Measurements from ENCODE around the gene PRR35.

PRR35 gene

DNA sequence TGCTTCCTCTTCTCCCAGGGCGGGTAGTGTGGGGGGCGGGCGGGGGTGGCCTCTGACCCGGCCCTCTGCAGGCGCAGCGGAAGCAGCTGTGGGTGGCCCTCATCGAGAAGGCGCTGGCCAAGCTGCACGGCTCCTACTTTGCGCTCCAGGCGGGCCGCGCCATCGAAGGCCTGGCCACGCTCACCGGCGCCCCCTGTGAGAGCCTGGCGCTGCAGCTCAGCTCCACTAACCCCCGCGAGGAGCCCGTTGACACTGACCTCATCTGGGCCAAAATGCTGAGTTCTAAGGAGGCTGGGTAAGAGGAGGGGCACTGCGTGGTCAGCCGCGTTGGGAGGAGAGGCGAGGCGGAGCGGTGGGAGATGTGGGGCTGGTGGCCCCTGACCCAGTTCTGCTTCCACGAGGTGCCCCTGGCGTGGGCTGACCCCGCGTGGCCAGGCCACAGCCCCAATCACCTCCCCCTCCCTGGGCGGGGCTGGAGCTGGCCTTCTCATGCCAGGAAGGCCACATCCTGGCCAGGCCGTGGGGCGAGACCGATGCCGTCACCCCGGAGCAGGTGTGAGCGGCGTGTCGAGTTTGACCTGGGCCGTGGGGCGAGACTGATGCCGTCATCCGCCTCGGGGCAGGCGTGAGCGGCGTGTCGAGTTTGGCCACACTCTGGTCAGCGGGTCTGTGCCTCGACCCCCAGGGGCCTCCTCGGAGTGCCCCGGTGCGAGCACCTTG, 10.5 kb upstream of the PRR35 start:
- DNase-seq (ENCODE audit: low read depth): no peak

DNA sequence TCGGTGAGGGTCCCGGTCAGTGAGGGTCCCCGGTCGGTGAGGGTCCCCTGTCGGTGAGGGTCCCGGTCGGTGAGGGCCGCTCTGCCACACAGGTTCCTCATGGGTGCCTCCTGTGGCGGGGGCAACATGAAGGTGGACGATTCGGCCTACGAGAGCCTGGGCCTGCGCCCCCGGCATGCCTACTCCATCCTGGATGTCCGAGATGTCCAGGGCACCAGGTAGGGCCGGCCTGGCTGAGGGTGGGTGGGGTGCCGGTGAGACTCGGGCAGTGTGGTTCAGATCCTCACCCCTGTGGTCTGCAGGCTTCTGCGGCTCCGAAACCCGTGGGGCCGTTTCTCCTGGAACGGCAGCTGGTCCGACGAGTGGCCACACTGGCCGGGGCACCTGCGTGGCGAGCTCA, 9.0 kb upstream of the PRR35 start:
- no peak for DNase-seq (ENCODE audit: low read depth)

DNA sequence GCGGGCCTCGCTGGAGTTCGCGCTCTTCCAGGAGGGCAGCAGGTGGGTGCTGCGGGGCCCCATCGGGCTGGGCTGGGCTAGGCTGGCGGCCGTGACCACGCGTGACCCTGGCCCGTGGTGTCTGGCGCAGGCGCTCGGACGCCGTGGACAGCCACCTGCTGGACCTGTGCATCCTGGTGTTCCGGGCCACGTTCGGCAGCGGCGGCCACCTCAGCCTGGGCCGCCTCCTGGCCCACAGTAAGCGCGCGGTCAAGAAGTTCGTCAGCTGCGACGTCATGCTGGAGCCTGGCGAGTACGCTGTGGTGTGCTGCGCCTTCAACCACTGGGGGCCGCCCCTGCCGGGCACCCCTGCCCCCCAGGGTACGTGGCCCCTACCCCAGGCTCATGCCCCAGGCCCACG, 8.0 kb upstream of the PRR35 start:
- no peak for DNase-seq (ENCODE audit: low read depth)

DNA sequence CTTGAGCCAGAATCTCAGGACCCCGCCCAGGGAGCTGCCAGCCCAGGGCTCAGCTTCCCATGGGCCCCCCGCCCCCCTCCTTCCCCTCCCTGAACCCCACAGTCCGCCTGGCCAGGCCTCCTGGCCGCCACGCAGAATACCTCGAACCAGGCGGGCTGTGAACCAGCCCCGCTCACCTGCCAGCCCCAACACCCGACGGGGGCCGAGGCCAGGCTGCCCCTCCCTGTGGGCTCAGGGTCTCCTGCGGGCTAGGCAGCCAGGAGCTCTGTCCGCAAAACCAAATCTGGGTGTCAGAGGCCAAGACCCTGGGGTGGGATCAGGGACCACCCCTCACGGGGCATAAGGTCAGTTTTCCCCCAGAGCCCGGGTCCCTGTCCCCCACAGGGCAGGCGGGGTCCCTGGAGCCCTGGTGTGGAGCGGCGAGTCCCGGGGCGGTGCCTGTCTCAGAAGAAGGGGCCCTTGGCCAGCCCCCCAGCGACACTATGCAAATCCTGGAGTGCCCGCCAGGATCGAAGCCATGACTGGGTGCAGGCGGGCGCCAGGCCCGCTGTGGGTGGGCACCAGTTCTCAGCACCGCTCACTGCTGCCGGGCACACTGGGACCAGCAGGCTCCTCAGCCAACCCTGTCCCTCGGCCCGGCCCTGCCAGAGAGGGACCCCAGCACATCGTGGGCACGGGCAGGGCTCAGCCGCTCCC, 6.4 kb upstream of the PRR35 start:
- no peak for DNase-seq (ENCODE audit: low read depth)

DNA sequence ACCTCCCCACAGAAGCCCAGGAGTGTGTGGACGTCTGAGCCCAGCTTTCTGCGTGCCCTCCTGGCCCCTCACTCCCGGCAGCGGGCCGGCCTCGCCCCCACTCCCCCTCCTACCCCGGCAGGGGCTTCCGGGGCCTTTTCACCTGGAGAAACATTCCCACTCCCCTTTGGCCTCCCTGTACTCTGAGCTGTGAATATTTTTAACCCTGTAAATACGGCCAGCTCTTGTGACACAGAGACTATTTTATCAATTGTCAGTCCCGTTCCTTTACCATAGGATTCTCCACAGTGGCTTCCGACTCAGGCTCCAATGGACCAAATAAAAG, 5.9 kb upstream of the PRR35 start:
- no peak for DNase-seq (ENCODE audit: low read depth)

DNA sequence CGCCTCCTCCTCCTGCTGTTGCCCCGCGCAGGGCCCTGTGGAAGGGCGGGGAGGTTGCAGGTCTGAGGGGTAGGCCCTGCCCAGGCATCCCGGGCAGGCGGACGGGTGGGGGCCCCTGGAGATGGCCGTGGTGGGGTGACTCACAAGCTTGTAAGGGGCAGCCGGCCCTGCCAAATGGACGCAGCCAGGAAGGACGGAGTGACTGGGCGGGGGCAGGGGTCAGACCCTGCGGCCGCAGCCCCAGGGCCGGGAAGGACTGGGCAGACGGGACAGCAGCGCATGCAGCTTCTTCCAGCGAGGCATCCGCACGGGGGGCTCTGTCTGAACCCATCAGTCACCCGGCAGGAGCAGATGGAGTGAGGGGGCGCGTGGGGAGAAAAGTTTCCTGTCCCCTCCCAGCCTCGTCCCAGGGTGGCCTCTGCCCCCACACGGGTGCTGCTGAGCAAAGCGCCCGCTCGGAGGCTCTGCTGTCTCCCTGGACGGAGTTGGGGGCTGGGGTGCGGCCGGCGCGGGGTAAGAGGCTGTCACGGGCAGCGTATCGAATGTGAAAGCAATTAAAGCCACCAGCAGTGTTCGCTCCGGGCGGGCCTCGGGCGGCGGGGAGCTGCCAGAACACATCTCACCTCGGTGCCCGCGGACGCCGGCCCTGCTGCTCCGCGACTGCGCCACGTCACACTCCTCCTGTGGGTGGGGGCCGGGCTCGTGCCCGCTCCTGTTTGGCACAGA, 5.4 kb upstream of the PRR35 start:
- no peak for DNase-seq (ENCODE audit: low read depth)

DNA sequence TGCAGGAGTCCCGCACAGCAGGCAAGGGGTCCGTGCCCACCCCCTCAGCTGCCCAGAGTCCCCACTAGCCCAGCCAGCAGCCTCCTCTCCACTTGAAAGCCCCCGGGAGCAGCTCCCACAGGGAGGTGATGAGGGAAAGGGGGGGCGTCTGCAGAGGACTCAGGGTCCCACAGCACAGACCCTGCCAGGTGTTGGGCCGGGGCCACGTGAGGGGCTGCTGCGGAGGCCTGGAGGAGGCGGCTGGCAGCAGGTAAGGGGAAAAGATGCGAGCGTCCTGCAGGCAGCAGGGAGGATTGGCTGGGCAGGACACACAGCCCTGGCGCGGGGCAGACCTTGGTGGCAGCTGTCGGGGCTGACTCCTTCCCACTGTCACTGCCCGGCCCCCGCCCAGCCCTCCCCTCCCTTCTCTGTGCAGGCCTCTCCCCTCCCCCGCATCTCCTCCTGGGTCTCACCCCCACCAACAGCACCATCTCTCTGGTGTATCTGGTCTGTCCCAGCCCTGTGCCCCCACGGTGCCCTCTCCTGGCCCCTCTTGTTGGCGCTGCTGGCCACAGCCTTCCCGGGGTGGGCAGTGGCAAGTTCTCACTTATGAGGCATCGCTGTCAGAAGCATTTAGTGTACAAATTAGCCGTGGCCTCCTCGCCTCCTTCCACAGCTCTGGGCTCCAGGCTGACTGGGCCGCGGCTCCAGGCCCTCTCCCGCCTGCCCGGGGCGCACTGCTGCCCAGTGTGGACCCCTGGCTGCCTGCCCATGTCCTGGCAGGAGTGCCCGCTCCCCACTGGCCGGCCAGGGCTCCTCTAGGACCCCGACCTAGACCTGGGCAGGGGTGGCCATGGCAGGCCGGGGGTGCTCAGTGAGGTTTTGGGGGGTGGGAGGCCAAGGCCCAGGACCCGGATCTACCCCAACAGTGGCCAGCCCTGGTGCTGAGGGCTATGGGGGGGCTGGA, 4.4 kb upstream of the PRR35 start:
- DNase-seq (ENCODE audit: low read depth): no peak

DNA sequence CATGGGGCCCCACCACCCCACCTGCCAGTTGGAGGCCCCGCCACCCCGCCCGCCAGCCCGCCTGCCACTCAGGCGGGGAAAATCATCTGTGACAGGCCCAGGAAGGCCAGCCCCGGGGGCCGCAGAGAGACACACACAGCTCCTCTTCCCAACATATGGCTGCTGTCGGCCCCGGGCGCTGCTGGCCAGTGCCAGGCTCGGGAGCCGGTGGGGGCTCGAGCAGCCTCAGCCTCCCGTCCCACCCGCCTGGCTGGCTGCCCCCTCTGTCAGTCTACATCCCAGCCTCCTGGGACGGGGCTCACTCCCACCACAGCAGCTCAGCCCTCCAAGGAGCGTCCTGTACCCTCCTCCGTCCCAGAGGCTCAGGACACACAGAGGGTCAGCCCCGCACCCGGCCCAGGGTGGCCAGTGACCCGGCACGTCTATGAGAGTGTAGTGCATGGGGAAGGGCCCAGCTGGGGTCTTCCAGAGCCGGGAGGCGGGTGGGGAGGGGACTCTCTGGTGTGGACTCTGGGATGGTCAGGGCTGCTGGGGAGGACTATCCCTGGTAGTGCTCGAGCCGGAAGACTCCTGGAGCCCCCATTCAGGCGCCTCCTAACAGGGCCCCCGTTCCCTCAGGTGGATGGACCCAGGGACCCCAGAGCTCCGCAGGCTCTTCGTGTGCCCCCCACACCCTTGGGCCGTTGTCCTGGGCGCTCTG, 3.6 kb upstream of the PRR35 start:
- no peak for DNase-seq (ENCODE audit: low read depth)

DNA sequence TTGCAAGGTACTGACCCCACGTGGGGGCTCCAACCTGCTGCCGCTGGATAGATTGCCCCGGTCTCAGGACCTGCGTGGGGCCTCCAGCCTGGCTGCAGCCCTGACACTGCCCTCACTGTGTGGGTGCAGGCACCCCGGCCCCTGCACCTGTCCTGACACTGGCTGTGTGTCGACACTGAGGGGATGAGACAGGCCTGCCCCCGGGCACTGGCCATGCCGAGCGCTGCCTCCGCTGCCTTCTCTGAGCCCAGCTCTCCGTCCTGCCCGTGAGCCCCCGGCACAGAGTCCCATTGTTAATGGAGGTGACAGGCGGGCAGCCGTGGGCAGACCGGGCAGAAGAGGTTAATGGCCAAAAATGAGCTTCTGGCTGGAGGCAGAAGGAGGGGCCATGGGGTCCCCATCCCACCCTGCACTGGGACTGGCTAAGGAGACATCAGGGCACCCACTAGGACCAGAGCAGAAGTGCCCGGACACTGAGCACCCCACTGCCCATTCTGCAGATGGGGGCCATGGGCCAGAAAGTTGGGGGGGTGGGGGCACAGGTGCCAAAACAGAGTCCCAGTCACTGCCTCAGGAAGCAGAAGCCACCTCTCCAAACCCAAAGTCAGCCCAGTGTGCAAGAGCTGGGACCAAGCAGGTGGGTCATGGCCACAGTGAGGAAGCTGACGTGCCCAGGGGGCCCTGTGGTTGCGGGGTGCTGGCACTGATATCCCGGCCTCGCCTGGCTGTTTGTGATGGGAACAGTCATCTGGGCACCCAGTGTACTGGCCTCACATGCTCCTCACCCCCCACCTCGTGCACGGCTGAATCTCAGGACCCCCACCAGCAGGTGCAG, 2.5 kb upstream of the PRR35 start:
- DNase-seq (ENCODE audit: low read depth): no peak

DNA sequence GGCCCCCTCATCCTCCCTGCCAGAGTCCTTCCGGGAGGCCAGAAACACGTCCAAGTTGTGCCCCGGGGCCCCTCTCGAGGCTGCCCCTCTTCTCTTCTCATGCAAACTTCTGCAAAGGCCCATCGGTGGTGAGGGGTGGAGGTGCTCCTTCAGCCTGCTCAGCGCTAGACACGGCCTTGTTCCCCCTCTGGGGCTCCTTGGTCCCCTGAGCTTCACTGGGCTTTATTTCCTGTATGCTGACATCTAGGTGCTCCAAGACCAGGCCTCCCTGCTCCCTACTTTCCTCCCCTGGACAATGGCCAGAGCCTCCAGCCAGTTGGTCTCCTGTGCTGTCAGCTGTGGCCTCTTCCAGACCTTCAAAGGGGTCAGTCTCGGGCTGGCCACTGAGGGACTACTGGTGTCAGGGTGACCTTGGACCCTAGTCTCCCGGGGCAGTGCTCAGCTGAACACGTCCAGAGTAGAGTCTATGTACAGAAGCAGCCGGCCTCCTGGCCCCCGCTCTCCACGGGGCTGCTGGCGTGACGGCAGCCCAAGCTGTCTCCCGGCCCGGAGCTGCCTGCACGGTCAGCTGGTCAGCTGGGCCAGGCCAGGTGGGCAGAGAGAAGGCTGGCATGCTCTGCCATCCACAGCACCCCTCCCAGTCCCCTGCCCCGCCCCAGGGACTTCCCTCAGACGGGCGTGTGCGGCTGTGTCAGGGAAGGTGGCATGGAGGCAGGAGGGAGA, 1.7 kb upstream of the PRR35 start:
- no peak for DNase-seq (ENCODE audit: low read depth)

DNA sequence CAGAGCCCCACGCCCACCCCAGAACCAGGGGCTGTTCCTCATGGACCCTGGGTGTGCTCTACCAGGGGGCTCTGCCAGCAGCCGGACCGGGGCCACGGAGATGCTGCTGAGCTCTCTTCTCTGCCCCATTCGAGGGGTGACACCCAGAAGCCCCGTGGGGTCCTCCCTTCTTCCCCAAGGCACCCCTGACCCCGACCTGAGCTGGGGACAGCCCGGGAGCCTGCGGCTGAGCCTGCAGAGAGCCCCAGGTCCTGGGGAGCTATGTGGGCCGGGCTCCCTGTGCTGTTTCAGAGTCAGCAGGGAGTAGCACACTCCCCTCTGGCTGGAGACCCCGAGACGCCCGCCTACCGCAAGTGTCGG, 1.2 kb upstream of the PRR35 start:
- no peak for DNase-seq (ENCODE audit: low read depth)

DNA sequence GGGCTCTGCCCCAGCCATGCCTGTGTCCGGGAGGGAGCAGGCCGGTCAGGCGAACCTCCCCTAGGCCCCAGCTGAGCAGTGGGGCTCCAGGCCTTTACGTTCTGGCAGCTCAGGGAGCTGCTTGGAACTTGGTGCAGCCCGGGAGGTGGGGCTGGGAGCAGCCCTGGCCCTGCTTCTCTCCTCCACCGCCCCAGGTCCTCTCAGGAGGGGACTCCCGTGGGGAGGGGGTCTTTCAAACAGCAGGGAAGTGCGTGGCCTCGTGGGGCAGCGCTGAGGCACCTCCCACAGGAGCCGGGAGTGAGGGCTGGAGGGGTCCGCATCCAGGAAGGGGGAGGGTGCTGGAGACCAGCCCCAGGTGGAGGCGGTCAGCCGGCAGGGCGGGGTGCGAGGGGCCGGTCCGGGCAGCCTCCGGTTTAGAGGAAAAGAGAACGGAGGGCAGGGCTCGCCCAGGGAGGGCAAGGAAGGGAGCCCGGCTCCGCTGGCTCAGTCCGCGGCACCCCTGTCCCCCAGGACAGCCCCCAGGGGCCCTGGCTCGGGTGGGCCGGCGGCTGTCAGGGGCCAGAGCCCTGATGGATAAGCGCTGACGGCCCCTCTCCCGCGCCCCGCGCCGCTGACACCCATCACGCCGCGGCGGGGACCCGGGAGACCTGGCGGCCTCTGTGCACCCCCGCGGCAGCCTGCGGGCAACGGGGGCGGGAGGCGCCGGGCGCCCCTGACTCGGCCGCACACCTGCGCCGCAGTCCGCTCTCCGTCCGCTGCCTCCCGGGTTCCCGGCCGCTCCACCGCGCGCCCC, 587 bp upstream of the PRR35 start:
- DNase-seq (ENCODE audit: low read depth): no peak

DNA sequence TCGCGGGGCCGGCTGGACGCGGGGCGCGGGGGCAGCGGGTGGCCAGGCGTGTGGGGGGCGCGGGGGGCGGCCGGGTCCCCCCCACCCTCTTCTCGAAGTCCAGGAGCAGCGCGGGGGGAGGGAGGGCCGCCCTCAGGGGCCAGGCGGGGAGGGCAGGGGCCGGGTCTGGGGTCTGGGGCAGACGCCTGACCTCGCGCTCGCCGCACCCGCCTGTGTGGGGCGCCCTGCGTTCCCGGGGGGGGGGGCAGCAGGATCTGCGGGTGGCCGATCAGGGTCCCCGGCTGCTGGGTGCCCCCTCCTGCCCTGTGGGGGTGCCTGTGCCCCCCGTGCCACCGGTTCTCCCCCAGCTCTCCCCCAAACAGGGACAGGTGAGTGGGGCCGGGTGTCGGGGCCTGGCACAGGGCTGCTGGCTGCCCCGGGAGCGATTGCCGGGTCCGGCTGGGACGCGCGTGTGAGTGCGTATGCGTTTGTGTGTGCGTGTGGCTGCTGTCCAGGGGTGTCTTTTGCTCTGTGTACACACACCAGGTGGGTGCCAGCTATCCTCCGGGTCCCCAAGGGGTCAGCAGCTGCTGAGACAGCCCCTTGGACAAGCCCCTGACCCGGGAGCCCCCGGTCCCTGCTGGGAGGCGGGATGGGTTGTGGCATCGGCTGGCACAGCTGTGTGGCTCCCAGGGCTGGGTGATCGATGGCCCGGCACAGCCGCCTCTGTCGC, 663 bp downstream of the PRR35 start:
- no peak for DNase-seq (ENCODE audit: low read depth)

DNA sequence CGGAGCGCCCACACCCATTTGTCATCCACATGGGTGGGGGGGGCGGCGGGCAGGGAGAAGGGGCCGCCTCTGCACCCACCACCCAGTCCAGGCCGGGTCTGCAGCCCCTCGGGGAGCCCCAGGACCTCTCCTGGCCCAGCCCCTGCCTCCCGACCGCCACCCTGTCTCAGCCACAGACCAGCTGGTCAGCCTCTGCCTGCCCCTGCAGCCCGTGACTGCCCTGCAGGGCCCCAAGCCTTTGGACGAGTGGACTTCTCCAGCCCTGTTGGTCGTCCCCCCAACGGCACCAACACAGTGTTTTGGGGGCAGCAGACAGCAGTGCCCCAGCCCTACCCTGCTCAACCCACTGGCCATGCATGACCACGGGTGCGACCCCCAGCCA, 1.2 kb downstream of the PRR35 start:
- no peak for DNase-seq (ENCODE audit: low read depth)

DNA sequence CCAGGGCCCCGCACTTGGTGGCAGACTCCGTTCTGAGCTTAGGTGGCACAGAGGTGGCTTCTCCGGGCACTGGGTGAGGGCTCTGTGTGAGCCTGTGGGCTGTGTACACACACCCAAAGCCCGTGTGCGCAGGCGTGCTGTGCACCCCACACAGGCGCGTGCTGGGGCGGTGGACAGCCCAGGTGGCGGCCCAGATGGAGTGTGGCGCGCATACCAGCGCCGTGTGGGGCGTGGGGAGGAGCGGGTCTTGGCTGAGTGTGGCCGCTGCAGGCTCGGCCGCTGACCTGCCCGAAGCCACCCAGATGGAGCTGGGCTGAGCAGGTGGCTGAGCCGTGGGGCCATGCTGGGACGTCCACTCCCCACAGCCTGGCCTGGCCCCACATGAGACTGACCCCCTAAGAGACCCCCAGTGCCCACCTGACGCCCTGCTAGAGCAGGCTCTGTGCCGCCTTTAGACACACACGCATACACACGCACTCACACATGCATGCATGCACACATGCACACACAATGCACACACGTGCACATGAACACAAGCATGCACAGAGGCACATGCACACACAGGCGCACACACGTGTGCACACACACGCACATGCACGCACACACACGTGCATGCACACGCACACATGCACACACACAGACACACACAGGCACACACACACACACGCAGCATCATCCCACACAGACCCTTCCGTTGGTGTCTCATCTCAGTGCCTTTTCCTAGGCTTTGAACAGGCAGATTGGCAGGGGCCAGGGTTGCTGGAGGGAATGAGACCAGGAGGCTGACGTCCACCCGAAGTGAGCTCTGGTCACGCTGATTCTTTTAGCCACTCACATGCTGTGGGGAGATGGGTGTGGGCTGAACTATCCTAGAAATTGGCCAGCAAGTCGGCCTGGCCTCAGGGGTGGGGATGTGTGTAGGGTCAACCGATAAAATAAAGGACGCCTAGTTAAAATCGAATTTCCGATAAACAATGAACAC, 2.1 kb downstream of the PRR35 start:
- no peak for DNase-seq (ENCODE audit: low read depth)

DNA sequence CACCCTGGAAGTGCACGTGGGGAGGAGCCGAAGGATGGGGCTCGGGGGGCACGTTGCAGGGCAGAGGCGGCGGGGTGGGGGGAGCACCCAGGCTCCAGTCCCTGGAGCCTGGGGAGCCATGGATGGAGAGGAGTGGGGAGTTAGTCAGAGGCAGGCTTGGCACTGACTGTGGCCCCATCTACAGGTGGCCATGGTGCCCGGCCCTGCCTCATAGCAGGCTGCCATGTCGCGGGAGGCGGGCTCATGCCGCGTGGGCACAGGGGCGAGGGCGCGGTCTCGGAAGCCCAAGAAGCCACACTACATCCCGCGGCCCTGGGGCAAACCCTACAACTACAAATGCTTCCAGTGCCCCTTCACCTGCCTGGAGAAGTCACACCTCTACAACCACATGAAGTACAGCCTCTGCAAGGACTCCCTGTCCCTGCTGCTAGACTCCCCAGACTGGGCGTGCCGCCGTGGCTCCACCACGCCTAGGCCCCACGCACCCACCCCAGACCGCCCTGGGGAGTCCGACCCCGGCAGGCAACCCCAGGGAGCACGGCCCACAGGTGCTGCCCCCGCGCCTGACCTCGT, 3.0 kb downstream of the PRR35 start:
- no peak for DNase-seq (ENCODE audit: low read depth)

Measured in activated gamma-delta T cell treated with anti-CD3 and anti-CD28 coated beads, Interleukin-2, amount 50 U/mL, for 16 hours (primary cell).